SU-DHL-6 (cell line): Measurements from ENCODE around the gene MOSPD2.

Experiments used
- H2AFZ ChIP-seq: fragments of 200-600 bp; sonication (generic); 2 replicates; pipeline ENCODE4 v1.6.1; 2014; ENCODE audit warnings: low read depth, mild to moderate bottlenecking, moderate library complexity, mixed read lengths, antibody characterized with exemption, low read length; ENCODE audit not compliant: severe bottlenecking
- H3F3A ChIP-seq: fragments of 200-600 bp; shearing (Covaris generic); 2 replicates; pipeline ENCODE4 v1.6.0; 2016; ENCODE audit warnings: antibody characterized with exemption, mild to moderate bottlenecking; ENCODE audit not compliant: insufficient read depth
- H3K27ac ChIP-seq: fragments of 200-600 bp; sonication (generic); 2 replicates; pipeline ENCODE4 v1.5.1; 2016; ENCODE audit warnings: low read depth, mild to moderate bottlenecking, low read length, moderate library complexity, mixed read lengths
- H3K27me3 ChIP-seq: fragments of 200-600 bp; sonication (generic), shearing (Covaris generic); 2 replicates; pipeline ENCODE4 v1.6.0; 2014; ENCODE audit warnings: mild to moderate bottlenecking, low read length
- H3K36me3 ChIP-seq: fragments of 200-600 bp; sonication (generic); 2 replicates; pipeline ENCODE4 v1.6.1; 2014; ENCODE audit warnings: mild to moderate bottlenecking, low read length, mixed read lengths
- H3K4me2 ChIP-seq: fragments of 300-600, 200-600 bp; shearing (Covaris generic), sonication (generic); 2 replicates; pipeline ENCODE4 v1.6.0; 2014; ENCODE audit warnings: low read length, low read depth, mild to moderate bottlenecking; ENCODE audit not compliant: poor library complexity, severe bottlenecking
- H3K4me3 ChIP-seq: fragments of 200-600 bp; sonication (generic); 2 replicates; pipeline ENCODE4 v1.5.1; 2014; ENCODE audit warnings: antibody characterized with exemption, low read length, mild to moderate bottlenecking, mixed read lengths; ENCODE audit not compliant: insufficient read depth, poor library complexity, severe bottlenecking
- H3K79me2 ChIP-seq: fragments of 200-600 bp; sonication (generic); 2 replicates; pipeline ENCODE4 v1.6.1; 2014; ENCODE audit warnings: mild to moderate bottlenecking, low read length, moderate library complexity; ENCODE audit not compliant: insufficient read depth
- H3K9ac ChIP-seq: fragments of 200-600 bp; sonication (generic); 2 replicates; pipeline ENCODE4 v1.7.0; 2014; ENCODE audit warnings: mild to moderate bottlenecking, low read length
- H3K9me2 ChIP-seq: fragments of 200-600 bp; sonication (generic); replicated peaks from 2 replicates; pipeline ENCODE4 v1.6.1; 2014; ENCODE audit warnings: low read length; ENCODE audit not compliant: insufficient read depth
- H3K9me3 ChIP-seq: fragments of 200-600 bp; sonication (generic); 2 replicates; pipeline ENCODE4 v1.6.1; 2014; ENCODE audit warnings: low read length, mixed read lengths; ENCODE audit not compliant: insufficient read depth
- H4K20me1 ChIP-seq: fragments of 200-600 bp; sonication (generic); 2 replicates; pipeline ENCODE4 v1.6.1; 2014; ENCODE audit warnings: low read depth, mild to moderate bottlenecking, antibody characterized with exemption, low read length, moderate library complexity, mixed read lengths
- EZH2phosphoT487 ChIP-seq: fragments of 200-600 bp; sonication (generic), shearing (Covaris generic); conservative IDR thresholded peaks from 2 replicates; pipeline ENCODE4 v1.6.1; 2018; ENCODE audit warnings: mild to moderate bottlenecking, antibody characterized with exemption, low read length, moderate library complexity, mixed read lengths
- TF ChIP-seq, protein P1 (sequence below): fragments of 200-600 bp; sonication (generic); IDR thresholded peaks from one replicate; pipeline ENCODE4 v1.5.1; 2017; ENCODE audit warnings: antibody characterized with exemption, mild to moderate bottlenecking, low read length, moderate library complexity; ENCODE audit not compliant: insufficient read depth, poor library complexity, severe bottlenecking

The MOSPD2 gene

DNA sequence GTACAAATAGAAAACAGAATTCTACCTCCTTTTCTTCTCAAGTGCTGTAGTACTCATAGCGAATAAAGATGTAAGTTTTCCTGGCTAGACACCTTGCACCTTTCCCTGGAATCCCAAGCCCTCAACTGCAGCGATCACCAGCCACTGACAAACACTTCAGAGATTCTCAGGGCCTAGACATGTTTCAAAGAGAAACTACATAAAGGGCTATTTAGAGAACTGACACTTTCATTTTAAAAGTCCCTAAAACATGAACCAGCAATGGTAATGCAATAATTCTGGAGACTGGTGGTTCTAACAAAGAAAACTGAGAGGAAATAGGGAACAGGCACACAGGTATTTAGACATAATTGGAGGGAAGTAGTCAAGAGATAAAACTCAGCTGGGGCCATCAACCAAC lies 36.1 kb upstream of the MOSPD2 start:
- TF ChIP-seq, protein P1, sequence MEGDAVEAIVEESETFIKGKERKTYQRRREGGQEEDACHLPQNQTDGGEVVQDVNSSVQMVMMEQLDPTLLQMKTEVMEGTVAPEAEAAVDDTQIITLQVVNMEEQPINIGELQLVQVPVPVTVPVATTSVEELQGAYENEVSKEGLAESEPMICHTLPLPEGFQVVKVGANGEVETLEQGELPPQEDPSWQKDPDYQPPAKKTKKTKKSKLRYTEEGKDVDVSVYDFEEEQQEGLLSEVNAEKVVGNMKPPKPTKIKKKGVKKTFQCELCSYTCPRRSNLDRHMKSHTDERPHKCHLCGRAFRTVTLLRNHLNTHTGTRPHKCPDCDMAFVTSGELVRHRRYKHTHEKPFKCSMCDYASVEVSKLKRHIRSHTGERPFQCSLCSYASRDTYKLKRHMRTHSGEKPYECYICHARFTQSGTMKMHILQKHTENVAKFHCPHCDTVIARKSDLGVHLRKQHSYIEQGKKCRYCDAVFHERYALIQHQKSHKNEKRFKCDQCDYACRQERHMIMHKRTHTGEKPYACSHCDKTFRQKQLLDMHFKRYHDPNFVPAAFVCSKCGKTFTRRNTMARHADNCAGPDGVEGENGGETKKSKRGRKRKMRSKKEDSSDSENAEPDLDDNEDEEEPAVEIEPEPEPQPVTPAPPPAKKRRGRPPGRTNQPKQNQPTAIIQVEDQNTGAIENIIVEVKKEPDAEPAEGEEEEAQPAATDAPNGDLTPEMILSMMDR = no peak
- no peak for TF ChIP-seq EZH2phosphoT487
- Histone ChIP-seq H3K9ac (no peak overlapping the region), H4K20me1 (no peaks in the 10 kb centered on the region), H2AFZ (no peak overlapping the region), H3K27me3 (no peaks in the 10 kb centered on the region), H3K4me3 (no peak overlapping the region), H3K27ac (no peak overlapping the region), H3F3A (no peaks in the 10 kb centered on the region), H3K36me3 (peaks cover 7% of the 10 kb centered on the region; the same call in 1 of the 2 replicates), H3K79me2 (no peaks in the 10 kb centered on the region), H3K9me2 (no peaks in the 10 kb centered on the region), H3K4me2 (no peak overlapping the region), H3K9me3 (no peaks in the 10 kb centered on the region)

DNA sequence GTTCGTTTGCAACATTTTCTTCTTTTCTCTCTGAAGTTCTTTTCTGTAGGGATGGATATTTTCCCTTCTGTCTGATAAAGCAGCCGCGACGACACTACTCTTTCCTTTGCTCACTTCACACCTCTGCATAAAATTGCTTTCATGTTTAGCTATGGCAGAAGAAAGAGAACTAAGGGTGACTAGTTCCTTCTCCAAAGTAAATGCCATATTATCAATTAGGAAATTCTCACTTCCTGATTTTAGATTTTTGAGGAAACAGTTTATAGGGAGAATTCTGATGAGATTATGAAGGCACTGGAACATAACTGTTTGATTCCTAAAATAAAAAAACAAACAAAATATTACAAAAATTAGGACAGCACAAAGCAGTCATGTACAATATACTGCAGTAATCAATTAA lies 29.6 kb upstream of the MOSPD2 start:
- H3K4me2 ChIP-seq = no peak overlapping the region
- no peaks in the 10 kb centered on the region for H4K20me1 ChIP-seq
- no peak for TF ChIP-seq EZH2phosphoT487
- TF ChIP-seq, protein P1 = no peak
- no peaks in the 10 kb centered on the region for H3K9me2 ChIP-seq
- no peaks in the 10 kb centered on the region for H3K79me2 ChIP-seq
- H3K4me3 ChIP-seq = no peak overlapping the region
- H2AFZ ChIP-seq = no peak overlapping the region
- H3K27ac ChIP-seq = no peak overlapping the region
- H3K36me3 ChIP-seq = no peaks in the 10 kb centered on the region; the same call in 1 of the 2 replicates
- no peak overlapping the region for H3K9ac ChIP-seq
- no peaks in the 10 kb centered on the region for H3K27me3 ChIP-seq
- no peaks in the 10 kb centered on the region for H3F3A ChIP-seq
- H3K9me3 ChIP-seq = no peaks in the 10 kb centered on the region

DNA sequence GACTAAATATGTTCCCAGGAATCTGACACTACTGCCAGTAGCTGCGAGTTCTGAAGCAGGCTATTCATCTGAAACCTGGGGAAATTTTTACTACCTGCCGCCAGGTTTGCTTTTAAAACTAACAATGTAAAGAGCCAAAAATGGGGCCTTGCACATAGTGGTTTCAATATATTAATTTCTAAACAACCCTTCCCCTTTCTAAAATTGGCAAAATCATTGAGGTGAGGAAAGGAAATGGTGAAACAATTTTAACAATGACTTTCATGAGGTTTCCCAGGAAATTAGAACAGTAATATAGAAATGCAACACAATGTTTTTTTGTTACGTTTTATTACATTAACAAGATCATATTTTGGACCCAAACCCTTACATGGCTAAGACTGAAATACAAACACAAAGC lies 21.7 kb upstream of the MOSPD2 start:
- no peak for TF ChIP-seq EZH2phosphoT487
- TF ChIP-seq, protein P1 = no peak
- no peaks in the 10 kb centered on the region for H3K9me3 ChIP-seq
- no peak overlapping the region for H3K4me3 ChIP-seq
- H4K20me1 ChIP-seq = no peaks in the 10 kb centered on the region
- H3K36me3 ChIP-seq = peaks cover 2% of the 10 kb centered on the region; the same call in 1 of the 2 replicates
- no peaks in the 10 kb centered on the region for H3K27me3 ChIP-seq
- no peaks in the 10 kb centered on the region for H3K9me2 ChIP-seq
- H3K4me2 ChIP-seq = no peak overlapping the region
- no peak overlapping the region for H2AFZ ChIP-seq
- H3K27ac ChIP-seq = no peak overlapping the region
- H3F3A ChIP-seq = no peaks in the 10 kb centered on the region
- H3K79me2 ChIP-seq = no peaks in the 10 kb centered on the region
- H3K9ac ChIP-seq = no peak overlapping the region
